ENCODE data around the gene NAPB. TPM values are rescaled to one million over a fixed set of nuclear protein-coding genes. Genes with fewer than 3 reads are reported as not detected.

NAPB gene
- total RNA-seq, 1 donor from 2014 or later = 74.1 TPM

DNA sequence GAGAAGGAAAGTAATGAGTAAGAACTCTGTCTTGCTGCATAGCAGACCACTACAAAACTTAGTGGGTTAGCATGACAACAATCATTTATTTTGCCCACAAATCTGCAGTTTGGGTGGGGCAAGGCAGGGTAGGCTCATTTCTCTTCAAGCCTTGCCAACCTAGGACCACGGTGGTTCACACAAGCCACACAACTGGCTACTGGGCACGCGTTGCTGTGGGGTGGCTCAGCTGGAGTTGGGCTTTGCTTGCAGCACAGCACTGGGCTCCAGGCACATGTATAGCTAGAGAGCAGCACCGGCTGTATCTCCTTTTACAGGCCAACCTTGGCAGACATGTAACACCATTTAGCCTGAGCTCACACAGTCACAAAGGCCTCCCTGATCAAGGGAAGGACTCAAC, 75.3 kb downstream of the NAPB start:
- no peak overlapping the region for H3K4me3 Mint-ChIP-seq (ENCODE audit: unreplicated experiment)
- TF ChIP-seq CTCF (IDR thresholded peaks at IDR 0.05; ENCODE audit: partially characterized antibody, unreplicated experiment) = no peak
- H3K4me1 Mint-ChIP-seq (ENCODE audit: low read depth, unreplicated experiment) = peaks cover 4% of the 10 kb centered on the region
- no peaks in the 10 kb centered on the region for H3K36me3 Mint-ChIP-seq (ENCODE audit: unreplicated experiment)
- peaks cover 5% of the 10 kb centered on the region for H3K27me3 Mint-ChIP-seq (ENCODE audit: unreplicated experiment)
- H3K27ac Mint-ChIP-seq (ENCODE audit: unreplicated experiment) = no peak overlapping the region
- no peak for DNase-seq
- peaks cover 7% of the 10 kb centered on the region for H3K9me3 Mint-ChIP-seq (ENCODE audit: unreplicated experiment)

GRCh38 chr20:23344336-23344735, 77.0 kb downstream of the NAPB start:
- TF ChIP-seq CTCF (IDR thresholded peaks at IDR 0.05; ENCODE audit: partially characterized antibody, unreplicated experiment) = no peak
- no peaks in the 10 kb centered on the region for H3K9me3 Mint-ChIP-seq (ENCODE audit: unreplicated experiment)
- no peak overlapping the region for H3K4me3 Mint-ChIP-seq (ENCODE audit: unreplicated experiment)
- no peak for DNase-seq
- no peaks in the 10 kb centered on the region for H3K27me3 Mint-ChIP-seq (ENCODE audit: unreplicated experiment)
- H3K4me1 Mint-ChIP-seq (ENCODE audit: low read depth, unreplicated experiment) = peaks cover under 1% of the 10 kb centered on the region
- no peaks in the 10 kb centered on the region for H3K36me3 Mint-ChIP-seq (ENCODE audit: unreplicated experiment)
- H3K27ac Mint-ChIP-seq (ENCODE audit: unreplicated experiment) = no peak overlapping the region

- Mint-ChIP-seq H3K4me3 (ENCODE audit: unreplicated experiment) (no peak overlapping the region), H3K27ac (ENCODE audit: unreplicated experiment) (no peak overlapping the region), H3K9me3 (ENCODE audit: unreplicated experiment) (no peaks in the 10 kb centered on the region), H3K36me3 (ENCODE audit: unreplicated experiment) (no peaks in the 10 kb centered on the region), H3K27me3 (ENCODE audit: unreplicated experiment) (no peaks in the 10 kb centered on the region), H3K4me1 (ENCODE audit: low read depth, unreplicated experiment) (no peaks in the 10 kb centered on the region)
- DNase-seq = no peak
- no peak for TF ChIP-seq CTCF (IDR thresholded peaks at IDR 0.05; ENCODE audit: partially characterized antibody, unreplicated experiment)
Measured at GRCh38 chr20:23343590-23343989, 77.7 kb downstream of the NAPB start.

DNA sequence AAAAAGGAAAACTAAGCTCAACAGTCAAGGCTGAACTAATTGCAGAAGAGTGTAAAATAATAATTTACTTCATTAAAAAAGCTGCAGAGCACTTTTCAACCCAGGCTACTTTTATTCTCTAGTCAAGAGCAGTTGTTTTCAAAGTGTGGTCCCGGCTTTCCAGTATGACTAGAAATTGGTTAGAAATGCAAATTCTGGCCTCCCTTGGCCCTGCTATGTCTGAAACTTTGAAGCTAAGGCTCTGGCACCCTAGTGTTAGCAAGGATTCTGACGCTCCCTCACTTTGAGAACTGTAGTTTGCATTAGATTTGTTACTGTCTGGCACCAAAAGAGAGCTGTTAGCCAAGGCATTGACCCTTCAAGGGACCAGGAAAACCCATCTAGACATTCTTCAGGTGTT, 80.2 kb downstream of the NAPB start:
- Mint-ChIP-seq H3K9me3 (ENCODE audit: unreplicated experiment) (no peaks in the 10 kb centered on the region), H3K4me3 (ENCODE audit: unreplicated experiment) (no peak overlapping the region), H3K27ac (ENCODE audit: unreplicated experiment) (no peak overlapping the region), H3K4me1 (ENCODE audit: low read depth, unreplicated experiment) (no peaks in the 10 kb centered on the region), H3K36me3 (ENCODE audit: unreplicated experiment) (no peaks in the 10 kb centered on the region), H3K27me3 (ENCODE audit: unreplicated experiment) (no peaks in the 10 kb centered on the region)
- no peak for TF ChIP-seq CTCF (IDR thresholded peaks at IDR 0.05; ENCODE audit: partially characterized antibody, unreplicated experiment)
- DNase-seq = no peak

DNA sequence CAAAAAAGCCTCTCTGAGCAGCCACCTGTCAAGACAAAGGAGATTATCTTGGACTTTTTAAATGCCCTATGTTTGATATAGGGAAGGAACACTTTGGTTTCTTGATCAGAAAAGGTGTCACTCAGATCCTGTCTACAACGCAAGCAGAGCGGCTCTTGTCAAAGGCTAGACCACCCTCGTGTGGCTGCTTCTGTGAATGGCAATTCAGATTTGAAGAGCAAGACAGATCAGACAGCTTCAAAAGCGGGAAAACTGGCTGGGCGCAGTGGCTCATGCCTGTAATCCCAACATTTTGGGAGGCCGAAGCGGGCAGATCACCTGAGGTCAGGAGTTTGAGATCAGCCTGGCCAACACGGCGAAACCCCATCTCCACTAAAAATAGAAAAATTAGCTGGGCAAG, 80.8 kb downstream of the NAPB start:
- Mint-ChIP-seq H3K36me3 (ENCODE audit: unreplicated experiment) (no peaks in the 10 kb centered on the region), H3K27me3 (ENCODE audit: unreplicated experiment) (no peaks in the 10 kb centered on the region), H3K9me3 (ENCODE audit: unreplicated experiment) (no peaks in the 10 kb centered on the region), H3K4me3 (ENCODE audit: unreplicated experiment) (no peak overlapping the region), H3K4me1 (ENCODE audit: low read depth, unreplicated experiment) (no peaks in the 10 kb centered on the region), H3K27ac (ENCODE audit: unreplicated experiment) (no peak overlapping the region)
- TF ChIP-seq CTCF (IDR thresholded peaks at IDR 0.05; ENCODE audit: partially characterized antibody, unreplicated experiment) = peak; percentile 49
- peak; percentile 72 for DNase-seq

Measured in glutamatergic neuron (in vitro differentiated cells).